SH-SY5Y (cell line): ENCODE data around the gene PI4KA.

Experiments
- GATA2 ChIP-seq: IDR thresholded peaks from 2 replicates; pipeline ENCODE4 v1.6.1; 2011; ENCODE audit warnings: mild to moderate bottlenecking, low read depth, low read length
- GATA3 ChIP-seq: IDR thresholded peaks from 2 replicates; pipeline ENCODE4 v1.6.1; 2011; ENCODE audit warnings: low read depth, mild to moderate bottlenecking, low read length, moderate library complexity

PI4KA gene

GRCh38 chr22:20750461-20751184, 108.0 kb downstream of the PI4KA start:
- TF ChIP-seq GATA2 (no peak), GATA3 (no peak)

- no peak for TF ChIP-seq GATA2
- TF ChIP-seq GATA3: no peak
Measured at GRCh38 chr22:20749453-20749852, 109.2 kb downstream of the PI4KA start.

- TF ChIP-seq GATA2: no peak
- TF ChIP-seq GATA3: no peak
Measured at GRCh38 chr22:20748731-20749428, 109.7 kb downstream of the PI4KA start.

- TF ChIP-seq GATA2: no peak
- TF ChIP-seq GATA3: no peak
Measured at GRCh38 chr22:20748082-20748481, 110.5 kb downstream of the PI4KA start.

- TF ChIP-seq GATA3: no peak
- TF ChIP-seq GATA2: no peak
Measured at GRCh38 chr22:20747223-20747622, 111.4 kb downstream of the PI4KA start.

- no peak for TF ChIP-seq GATA3
- TF ChIP-seq GATA2: no peak
Measured at GRCh38 chr22:20746431-20747189, 112.0 kb downstream of the PI4KA start.

GRCh38 chr22:20745119-20745518, 113.5 kb downstream of the PI4KA start:
- TF ChIP-seq GATA3: no peak
- TF ChIP-seq GATA2: no peak

GRCh38 chr22:20744456-20744855, 114.2 kb downstream of the PI4KA start:
- no peak for TF ChIP-seq GATA2
- TF ChIP-seq GATA3: no peak

GRCh38 chr22:20742764-20743163, 115.8 kb downstream of the PI4KA start:
- TF ChIP-seq GATA3: no peak
- no peak for TF ChIP-seq GATA2

GRCh38 chr22:20741634-20742581, 116.7 kb downstream of the PI4KA start:
- no peak for TF ChIP-seq GATA2
- no peak for TF ChIP-seq GATA3

GRCh38 chr22:20741008-20741633, 117.5 kb downstream of the PI4KA start:
- TF ChIP-seq GATA2 (no peak), GATA3 (no peak)

GRCh38 chr22:20740222-20740951, 118.2 kb downstream of the PI4KA start:
- TF ChIP-seq GATA3: no peak
- no peak for TF ChIP-seq GATA2
